CD4-positive, alpha-beta T cell treated with Interferon gamma for 1 hour (primary cell): ENCODE data around the gene TRIO.
"Not testable (repeated sequence)": the region's sequence is repeated elsewhere in the genome, so short reads cannot be mapped to it uniquely, and the experiment has no call there.

ENCODE experiments used
- DNase-seq: peaks from one replicate; pipeline ENCODE4 v3.0.0-alpha.2; 2020

The TRIO gene

DNA sequence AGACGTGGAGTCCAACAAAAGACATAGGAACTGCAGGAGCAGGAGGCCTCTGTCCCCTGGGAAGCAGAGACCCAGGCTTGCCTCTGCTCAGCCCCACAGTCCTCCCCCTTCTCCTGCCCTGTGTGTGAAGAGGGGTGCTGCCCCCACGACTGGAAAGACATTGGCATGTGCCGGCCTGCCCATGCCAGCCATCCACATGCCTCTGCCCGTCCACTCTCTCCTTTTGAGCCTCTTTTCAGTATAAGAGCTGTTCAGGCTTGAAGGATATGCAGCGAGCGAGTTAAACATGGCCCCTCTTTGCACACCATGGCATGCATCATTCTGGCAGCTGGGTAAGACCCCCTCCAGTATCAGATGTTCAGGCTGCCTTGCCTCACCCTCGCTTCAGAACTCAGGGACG lies 278.7 kb downstream of the TRIO start:
- DNase-seq = no peak

DNA sequence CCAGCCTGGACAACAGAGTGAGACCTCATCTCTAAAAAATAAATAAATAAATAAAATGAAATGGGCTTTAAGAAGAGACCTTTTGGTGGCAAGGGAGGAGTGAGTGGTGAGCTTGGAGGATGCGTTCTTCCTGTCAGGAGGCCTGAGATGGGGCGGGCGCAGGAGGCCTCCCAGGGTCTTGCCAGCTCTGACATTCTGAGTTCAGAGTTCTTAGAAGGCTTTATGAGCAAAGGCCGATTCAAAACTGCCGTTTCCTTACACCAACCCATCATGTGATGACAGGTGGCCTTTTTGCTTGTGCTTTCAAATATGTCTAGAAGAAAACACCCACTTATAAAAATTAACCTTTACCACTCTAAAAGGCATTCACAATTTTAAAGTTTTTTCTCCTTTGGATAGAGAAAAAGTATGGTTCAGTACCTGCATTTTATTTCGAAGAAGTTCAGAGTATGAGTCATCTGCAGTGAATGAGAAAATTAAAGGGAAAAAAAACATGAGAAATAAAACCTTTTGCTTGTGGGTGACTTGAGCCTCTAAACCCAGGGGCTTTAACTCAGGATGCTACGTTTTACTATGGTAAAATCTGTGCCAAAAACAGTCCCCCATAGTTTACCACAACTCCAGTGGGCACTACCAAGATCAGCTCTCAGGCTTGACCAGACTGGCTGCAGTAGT lies 281.0 kb downstream of the TRIO start:
- DNase-seq = no peak

DNA sequence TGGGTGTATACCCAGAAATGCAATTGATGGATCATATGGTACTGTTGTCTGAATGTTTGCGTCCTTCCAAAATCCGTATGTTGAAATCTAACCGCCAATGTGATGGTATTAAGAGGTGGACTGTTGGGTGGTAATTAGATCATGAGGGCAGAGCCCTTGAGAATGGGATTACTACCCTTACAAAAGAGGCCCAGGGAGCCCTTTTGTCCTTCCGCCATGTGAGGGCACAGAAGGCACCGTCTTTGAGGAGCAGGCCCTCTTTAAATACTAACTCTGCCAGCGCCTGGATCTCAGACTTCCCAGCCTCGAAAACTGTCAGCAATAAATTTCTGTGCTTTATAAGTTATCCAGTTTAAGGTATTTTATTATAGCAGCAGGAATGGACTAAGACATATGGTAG lies 282.4 kb downstream of the TRIO start:
- DNase-seq = no peak

DNA sequence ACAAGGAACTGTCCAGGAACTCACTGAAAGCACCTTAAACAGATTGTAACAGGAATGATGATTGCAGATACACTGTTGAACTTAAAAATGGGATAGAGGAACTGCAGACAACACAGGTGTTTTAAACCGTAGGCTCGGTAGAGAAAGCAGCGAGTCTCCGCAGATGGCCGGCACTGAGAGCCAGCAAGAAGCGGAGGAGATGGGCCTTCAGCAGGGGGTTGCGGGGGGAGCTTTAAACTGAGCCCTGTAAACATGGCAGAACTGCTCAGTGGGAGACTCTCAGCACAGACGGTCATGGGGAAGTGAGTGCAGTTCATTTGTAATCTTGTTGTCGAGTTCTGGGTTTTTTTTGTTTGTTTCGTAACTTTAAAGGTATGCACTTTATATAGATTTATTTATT lies 283.4 kb downstream of the TRIO start:
- DNase-seq = no peak

DNA sequence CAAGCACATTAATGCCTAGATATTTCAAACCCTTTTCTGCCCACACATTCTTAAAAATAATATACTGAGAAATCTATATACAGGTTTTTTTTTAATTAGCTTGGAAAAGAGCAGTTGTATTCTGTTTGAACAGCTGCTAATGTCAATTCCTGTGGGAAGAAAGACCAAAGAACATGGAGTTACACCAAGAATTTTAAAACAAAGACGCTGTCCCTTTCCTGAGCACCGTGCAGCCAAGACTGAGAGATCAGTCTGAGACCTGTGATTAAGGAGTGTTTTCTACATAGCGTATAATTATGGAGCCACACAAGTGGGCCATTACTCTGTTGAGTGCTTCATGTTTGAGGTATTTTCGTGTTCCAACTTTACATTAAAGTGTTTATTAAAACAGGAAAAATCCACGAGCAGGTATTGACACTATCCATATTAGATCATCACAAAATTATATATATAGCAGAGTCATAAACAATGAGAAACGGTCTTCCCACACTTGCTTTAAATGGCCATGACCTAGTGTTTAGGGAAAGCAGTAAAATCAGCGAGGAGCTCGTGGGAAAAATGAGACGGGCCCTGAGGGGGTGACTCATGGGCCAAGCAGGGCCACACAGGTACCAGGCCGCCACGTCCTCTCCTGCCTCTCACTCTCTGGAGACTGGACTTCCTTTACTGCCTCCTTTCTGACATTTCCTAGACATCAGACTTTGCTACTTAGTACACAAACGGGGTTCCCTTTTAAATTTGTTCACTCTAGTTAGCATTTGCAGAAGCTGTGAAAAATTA lies 285.4 kb downstream of the TRIO start:
- DNase-seq = no peak

DNA sequence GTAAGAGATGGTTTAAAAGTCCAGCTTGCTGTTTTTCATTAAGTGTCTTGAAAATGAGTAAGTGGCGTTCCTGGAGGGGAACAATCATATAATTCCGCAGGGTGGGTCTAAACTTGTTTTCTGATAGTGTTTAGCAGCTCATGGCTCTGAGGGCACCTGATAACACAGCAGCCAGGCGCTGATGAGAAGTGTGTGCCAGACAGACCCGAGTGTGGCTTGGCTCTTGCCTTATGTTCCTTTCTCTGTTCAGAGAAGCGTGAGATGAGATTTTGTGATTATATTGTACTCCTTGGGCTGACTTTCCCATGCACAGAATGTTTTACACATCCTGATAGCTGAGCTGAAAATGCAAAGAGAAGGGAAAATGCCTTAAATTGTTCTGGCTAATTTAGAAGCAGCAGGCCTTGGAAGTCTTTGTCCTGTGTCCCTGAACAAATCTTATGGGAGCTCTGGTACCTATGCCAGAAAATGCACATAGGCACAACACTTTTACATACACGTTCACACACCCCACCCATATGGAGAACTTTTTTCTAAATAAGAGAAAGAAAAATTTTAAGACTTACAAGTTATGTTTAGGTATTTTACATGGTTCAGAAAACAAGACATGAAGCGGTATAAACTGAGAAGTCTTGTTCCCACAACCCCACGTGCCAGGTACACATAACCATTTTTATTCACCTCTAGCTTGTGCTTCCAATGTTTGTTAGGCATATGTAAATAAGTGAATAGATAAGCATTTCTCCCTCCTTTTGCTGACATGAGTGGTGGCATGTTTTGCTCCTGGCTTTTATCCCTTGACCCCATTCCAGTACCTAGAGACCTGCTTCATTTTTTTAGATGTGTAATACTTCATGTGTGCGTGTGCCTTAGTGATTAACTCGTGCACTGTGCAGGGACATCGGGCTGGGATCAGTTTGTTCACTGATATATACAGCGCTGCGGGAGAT lies 286.2 kb downstream of the TRIO start:
- no peak for DNase-seq

DNA sequence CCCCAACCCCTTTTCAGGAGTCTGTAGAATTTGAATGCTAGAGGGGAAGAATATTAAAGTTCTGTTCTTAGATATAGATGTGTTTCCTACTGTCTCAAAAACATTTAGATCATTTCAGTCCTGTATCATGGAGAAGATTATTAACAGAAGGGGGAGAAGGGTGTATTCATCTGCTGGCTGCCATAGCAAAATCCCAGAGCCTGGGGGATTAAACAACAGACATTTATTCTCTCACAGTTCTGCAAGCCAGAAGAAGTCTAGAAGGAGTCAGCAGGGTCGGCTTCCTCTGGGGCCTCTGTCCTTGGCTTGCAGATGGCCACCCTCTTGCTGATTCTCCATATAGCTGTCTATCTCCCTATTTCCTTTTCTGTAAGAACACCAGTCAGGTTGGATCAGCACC lies 288.4 kb downstream of the TRIO start:
- no peak for DNase-seq

DNA sequence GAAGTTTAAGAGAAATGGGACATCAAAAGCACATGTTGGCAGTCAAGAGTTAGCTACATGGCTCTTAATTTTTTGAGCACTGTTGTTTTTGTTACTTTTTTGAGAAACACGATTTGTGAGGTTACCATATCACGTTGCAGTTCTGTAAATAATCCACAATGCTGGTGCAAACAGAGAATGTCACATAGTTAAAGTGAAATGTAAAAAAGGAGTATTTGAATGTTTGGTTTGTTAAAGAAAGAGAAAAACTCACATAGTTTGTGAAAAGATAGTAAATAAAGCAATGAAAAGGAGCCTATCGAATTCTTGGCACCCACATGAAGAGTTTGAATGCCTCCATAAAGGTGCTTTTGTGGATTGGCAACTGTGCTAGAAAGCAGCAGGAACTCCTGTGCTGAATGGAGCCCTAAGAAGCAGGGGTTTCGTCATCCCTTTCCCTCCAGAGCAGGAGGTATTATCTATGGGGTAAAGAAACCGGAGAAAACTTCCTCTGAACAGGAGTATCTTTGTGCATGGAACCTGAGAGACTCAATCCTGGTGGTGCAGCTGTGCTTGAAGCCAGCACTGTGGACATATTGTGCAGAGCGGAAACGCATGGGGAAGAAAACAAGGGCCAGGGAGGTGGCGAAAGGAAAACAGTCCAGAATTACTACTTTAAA lies 289.9 kb downstream of the TRIO start:
- DNase-seq = no peak

DNA sequence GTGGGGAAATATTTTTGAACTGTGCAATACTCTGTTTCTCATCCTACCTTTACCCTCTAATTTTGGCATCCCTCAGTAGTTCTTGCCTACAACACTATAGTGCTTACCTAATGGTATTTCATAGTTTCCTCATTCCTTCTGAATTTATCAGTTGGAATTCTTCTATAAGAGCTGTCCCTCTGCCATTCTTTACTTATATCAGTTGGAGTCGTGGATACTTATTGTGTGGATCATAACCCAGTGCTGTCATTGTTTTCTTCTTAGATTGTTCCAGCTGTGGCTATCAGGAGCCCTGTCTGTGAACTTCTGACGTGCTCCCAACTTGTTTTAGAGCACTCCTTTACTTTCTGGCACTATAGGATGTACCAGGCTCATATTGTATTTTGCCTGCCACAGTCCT lies 292.3 kb downstream of the TRIO start:
- no peak for DNase-seq

DNA sequence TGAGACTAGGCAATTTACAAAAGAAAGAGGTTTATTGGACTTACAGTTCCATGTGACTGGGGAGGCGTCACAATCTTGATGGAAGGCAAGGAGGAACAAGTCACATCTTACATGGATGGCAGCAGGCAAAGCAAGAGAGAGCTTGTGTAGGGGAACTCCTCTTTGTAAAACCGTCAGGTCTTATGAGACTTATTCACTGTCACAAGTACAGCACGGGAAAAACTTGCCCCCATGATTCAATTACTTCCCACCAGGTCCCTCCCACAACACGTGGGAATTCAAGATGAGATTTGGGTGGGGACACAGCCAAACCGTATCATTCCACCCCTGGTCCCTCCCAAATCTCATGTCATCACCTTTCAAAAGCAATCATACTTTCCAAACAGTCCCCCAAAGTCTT lies 293.0 kb downstream of the TRIO start:
- DNase-seq = not testable (repeated sequence)

DNA sequence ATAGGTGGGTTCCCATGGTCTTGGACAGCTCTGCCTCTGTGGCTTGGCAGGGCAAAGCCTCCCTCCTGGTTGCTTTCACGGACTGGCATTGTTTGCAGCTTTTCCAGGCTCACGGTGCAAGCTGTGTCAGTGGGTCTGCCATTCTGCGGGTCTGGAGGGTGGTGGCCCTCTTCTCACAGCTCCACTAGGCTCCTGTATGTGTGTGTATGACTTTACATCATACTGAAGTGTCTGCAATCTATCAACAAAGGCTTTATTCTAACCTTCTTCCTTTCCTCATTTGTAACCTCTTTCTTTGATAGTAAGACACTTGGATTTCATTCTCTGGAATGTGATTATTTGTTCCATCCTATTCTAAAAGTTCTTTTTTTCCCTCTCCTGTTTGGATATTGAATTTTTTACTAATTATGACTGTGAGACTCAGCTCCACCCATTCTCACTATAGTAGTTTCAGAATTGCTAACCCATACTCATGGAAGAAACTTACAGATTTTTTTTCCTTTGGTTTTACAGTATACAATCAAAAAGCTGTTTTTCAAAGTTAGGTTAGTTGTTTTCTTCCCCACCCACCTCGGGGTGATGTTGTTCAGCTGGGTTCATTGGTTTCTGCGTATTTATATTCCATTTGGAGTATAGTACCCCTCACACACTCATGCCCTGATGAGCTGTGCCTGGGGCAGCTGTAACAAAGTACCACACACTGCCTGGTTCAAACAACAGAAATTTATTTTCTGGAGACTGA lies 293.8 kb downstream of the TRIO start:
- no peak for DNase-seq

DNA sequence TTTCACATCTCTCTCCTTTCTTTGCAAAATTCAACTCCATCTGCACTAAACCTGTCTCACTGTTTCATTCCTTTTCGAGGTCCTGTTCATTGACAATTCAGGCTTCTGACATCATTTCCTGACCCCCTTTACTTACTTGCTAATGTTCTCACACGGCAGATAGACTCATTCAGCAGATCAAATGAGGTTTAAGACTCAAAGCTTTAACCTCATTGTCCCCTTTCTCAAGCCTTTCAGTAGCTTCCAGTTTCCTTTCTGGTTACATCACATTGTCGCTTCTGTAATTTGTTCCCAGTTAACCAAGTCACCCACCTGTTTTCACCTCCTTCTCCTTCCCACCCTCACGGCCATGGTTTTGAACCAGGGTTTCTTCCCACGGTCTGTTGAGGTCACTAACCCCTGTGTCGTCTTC lies 295.1 kb downstream of the TRIO start:
- no peak for DNase-seq

DNA sequence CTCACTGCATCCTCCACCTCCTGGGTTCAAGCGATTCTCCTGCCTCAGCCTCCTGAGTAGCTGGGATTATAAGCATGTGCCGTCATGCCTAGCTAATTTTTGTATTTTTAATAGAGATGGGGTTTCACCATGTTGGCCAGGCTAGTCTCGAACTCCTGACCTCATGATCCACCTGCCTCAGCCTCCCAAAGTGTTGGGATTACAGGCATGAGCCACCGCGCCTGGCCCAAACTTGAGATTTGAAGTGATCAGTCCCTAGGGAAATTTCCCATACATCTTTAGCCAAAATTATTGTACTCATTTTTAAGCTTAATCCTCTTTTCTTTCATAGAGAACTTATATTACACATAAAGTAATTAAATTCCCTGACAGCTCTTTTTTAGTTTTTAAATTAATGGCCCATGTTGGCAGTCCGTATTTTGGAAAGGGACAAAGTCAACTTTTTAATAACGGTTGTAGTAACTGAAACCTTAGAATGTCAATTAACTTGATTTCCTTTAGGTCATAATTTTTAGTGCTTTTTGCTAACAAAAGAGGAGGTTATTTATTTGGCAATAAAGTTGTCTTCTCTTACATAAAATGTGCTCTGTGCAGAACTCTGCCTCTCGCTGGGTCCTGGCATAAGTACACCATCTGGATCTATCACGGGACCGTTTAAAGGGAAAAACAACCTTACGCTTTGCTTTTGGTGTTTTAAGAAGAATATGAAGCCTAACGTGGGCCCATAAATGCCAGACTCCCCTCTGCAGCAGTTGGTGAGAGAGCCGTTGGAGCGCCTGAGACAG lies 296.1 kb downstream of the TRIO start:
- DNase-seq = no peak

DNA sequence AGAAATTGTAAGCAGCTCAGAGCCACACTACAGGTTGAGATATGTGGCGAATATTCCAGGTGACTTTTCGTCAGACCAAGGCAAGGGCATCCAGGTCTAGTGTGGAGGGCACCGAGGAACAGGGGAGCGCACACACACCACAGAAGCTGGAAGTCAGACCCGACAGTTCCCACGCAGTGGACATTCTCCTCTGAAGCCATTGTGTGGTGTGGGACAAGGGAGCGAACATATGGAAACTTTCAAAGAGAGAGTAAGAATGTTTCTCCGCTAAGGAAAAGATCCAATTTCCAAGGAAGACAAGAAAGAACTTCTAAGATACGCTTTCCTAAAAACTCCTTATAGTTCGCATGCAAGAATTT lies 297.1 kb downstream of the TRIO start:
- no peak for DNase-seq

DNA sequence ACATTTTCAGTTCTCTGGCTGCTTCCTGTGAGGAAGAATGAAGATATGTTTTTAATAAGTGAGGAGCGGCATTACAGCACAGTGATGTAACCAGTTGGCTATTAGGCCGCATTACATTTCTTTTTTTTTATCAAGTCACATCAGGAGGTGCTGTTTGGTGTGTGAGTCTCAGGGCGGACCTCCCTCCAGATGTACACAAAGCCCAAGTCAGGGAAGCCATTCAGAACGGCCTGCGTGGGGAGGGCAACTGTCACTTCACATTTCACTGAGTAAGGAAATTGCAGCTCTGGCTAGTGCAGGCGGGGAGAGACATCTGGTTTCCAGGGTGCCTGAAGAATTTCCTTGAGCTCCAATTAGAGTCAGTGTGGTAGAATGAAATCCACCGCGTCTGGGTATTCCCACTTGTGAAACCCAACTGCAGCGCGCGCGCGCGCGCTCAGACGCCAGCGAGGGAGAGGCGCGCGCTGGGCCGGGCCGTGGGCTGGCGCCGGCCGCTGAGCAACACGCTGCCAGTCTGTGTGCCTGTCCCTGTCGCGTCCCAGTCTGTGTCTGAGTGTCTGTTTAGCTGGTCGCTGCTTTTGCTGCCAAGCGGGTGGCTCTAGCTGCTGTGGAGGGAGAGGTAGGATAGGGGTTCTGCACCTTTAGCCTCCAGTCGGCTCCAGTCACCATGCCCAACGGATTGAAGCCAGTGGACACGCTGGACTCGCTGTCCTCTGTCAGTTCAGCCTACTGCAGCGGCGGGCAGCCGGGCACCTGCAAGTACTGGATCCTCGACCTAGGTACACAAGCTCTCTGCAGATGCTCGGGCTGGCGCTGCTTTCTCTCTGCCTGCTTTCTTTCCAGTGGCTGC lies 297.7 kb downstream of the TRIO start:
- no peak for DNase-seq

DNA sequence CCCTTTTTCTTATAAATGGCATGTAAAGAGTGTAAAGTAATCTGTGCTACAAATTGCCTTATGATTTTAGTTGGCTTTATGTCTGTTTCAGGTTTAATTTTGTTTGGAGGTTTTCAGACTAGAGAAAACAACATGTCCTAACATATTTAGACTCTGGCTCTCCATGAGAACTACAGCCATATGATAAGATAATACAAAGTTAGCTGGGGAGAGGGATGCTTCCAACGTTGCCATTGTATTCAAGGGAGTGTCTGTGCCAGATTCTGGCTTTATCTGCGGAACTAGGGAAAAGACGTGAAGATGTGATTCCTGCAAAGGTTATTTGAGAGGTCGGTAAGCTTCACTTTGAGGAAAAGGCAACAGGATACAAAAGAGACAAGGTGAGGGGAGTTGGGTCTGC lies 298.5 kb downstream of the TRIO start:
- DNase-seq = no peak

DNA sequence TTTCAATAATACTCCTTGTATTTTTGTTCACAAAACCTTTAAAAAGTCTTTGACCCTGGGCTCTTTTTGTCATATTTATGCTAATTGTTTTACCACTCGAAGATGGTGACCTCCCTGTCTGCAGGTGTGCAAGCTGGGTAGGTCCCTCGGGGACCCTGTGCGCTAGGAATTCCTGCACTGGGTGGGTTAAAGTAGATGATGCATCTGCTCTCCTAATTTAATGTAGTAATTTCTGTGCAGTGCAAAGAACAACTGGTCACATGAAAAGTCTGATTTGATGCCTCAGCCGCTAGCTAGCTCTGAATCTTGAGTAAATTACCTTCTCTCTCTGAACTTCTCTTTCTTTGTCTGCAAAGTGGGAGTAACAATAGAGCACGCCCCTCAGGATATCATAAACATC lies 299.4 kb downstream of the TRIO start:
- no peak for DNase-seq

DNA sequence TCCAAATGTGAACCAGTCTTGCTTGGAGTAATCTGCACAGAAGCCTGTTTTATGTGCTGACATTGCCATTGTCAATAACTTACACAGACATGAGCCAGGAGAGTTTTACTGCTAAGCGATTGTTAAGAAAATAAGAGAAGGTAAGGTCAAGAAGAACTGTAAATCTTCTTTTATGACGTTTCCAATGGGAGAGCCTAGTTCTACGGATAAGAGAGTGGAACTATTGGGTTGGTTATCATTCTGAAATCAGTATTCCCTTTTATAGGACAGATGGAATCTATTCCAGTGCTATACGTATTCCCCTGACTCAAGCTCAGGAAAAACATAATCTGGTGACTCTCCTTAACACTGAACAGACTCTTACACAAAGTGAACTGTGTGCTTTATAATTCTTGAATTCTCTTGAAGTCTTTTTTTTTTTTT lies 300.5 kb downstream of the TRIO start:
- no peak for DNase-seq

DNA sequence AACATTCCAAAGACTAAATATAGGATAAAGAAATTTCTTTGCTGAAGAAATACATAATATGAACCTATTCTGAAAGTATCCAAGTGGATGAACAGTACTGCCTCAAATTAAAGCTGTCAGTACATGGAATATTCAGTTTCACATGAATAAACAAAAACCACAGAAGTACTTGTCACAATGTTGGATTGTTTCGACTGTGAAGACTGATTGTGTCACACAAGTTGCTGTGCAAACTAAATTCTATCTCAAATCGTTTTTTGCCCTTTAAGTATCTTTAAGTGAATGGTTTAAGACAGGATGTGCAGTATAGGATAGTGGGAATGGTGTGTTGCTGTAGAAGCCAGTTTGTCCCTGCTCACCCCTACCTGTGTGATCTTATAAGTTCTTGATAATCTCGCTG lies 301.0 kb downstream of the TRIO start:
- DNase-seq = no peak

DNA sequence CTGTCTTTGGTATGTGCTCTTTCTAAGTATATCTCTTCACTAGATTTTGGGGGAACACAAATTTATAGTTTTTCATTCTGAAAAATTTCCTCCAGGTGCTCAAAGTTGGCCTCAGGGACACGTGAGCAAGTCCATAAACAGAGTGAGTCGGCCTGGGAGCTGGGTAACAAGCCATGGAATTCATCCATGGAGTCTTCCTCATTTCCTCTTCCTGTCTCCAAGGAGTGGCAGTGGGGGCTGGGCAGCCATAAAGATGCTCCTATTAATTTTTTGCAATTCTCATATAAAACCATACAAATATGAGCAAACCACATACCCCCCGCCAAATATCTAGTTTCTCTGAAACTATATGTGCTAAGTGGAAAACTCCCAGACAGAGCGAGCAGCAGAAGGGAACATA lies 301.9 kb downstream of the TRIO start:
- no peak for DNase-seq
